LNCaP clone FGC (cell line): ENCODE data around the gene SLC35A4.
"Not testable (repeated sequence)": the region's sequence is repeated elsewhere in the genome, so short reads cannot be mapped to it uniquely, and the experiment has no call there.

Source experiments
- DNase-seq: peaks from one replicate; pipeline ENCODE4 v3.0.0-alpha.2; 2011; ENCODE audit warnings: low read depth
- H3K4me3 ChIP-seq: 2 replicates; pipeline ENCODE4 v1.5.1; 2011; ENCODE audit warnings: mild to moderate bottlenecking, low read depth, low read length, control low read depth
- CTCF ChIP-seq: IDR thresholded peaks from 2 replicates; pipeline ENCODE4 v1.5.1; 2012; ENCODE audit warnings: mild to moderate bottlenecking; ENCODE audit not compliant: control insufficient read depth, insufficient read depth; ENCODE audit errors: extremely low read depth

SLC35A4 gene

GRCh38 chr5:140596321-140596741 lies 31.7 kb downstream of the SLC35A4 start:
- no peak for TF ChIP-seq CTCF
- H3K4me3 ChIP-seq: no peak overlapping the region
- no peak for DNase-seq

- H3K4me3 ChIP-seq: no peak overlapping the region
- TF ChIP-seq CTCF: no peak
- no peak for DNase-seq
Measured at GRCh38 chr5:140598836-140599235, 34.2 kb downstream of the SLC35A4 start.

- no peak for DNase-seq
- TF ChIP-seq CTCF: no peak
- H3K4me3 ChIP-seq: no peak overlapping the region
Measured at GRCh38 chr5:140600096-140600495, 35.5 kb downstream of the SLC35A4 start.

GRCh38 chr5:140602147-140602546 lies 37.5 kb downstream of the SLC35A4 start:
- no peak for TF ChIP-seq CTCF
- H3K4me3 ChIP-seq: no peak overlapping the region
- DNase-seq: no peak

- DNase-seq: not testable (repeated sequence)
Measured at GRCh38 chr5:140603446-140603698, 38.7 kb downstream of the SLC35A4 start.

GRCh38 chr5:140603734-140604133 lies 39.1 kb downstream of the SLC35A4 start:
- DNase-seq: no peak
- no peak overlapping the region for H3K4me3 ChIP-seq
- TF ChIP-seq CTCF: no peak

More at GRCh38 chr5:140603446-140603698, 38.7 kb downstream of the SLC35A4 start:
- not testable (repeated sequence) for H3K4me3 ChIP-seq

GRCh38 chr5:140605879-140606278 lies 41.3 kb downstream of the SLC35A4 start:
- no peak for TF ChIP-seq CTCF
- no peak for DNase-seq
- H3K4me3 ChIP-seq: no peak overlapping the region

- no peak for DNase-seq
- H3K4me3 ChIP-seq: no peak overlapping the region
- no peak for TF ChIP-seq CTCF
Measured at GRCh38 chr5:140607031-140607430, 42.4 kb downstream of the SLC35A4 start.
